HepG2 (cell line): ENCODE data around the gene DHRS7. TPM values are rescaled to one million over a fixed set of nuclear protein-coding genes. Genes with fewer than 3 reads are reported as not detected.

Source experiments
- ATAC-seq: fragments of 200-7000 bp; cut with Tn5 transposase; 3 replicates; pipeline ENCODE4 v1.9.1; 2020; ENCODE audit warnings: mild to moderate bottlenecking, moderate library complexity
- BruUV-seq: library from RNA; stranded (reverse); fragments of 400-500 nt; replicated peaks from 2 replicates; lab custom pipeline; 2021; lab: Mats Ljungman, UMichigan
- CTCF ChIA-PET: fragments of 300-600 bp; formaldehyde crosslinking; extraction: SDS; loops from one replicate; lab custom pipeline; 2021; ENCODE audit warnings: low total read pairs, inconsistent platforms, low intra/inter-chr PET ratio; lab: Yijun Ruan, JAX
- POLR2A ChIA-PET: fragments of 350-600 bp; sonication (Branson Sonifier 250); formaldehyde crosslinking; loops from one replicate; lab custom pipeline; 2020; ENCODE audit warnings: antibody characterized with exemption, inconsistent platforms; lab: Yijun Ruan, JAX
- DNase-seq: peaks from one replicate; pipeline ENCODE4 v3.0.0-alpha.2; 2015; ENCODE audit warnings: low spot score
- FAIRE-seq: peaks from 3 replicates; lab custom pipeline; 2011; peaks lifted over from hg19 to GRCh38; lab: Jason Lieb, UNC
- H2AFZ ChIP-seq: one replicate; pipeline ENCODE4 v1.6.1; 2011; ENCODE audit warnings: low read length, inconsistent platforms
- H3K27ac ChIP-seq: fragments of 300-600 bp; 3 replicates; pipeline ENCODE4 v1.8.0; 2011; ENCODE audit warnings: mixed run types, mild to moderate bottlenecking, mixed read lengths, low read length, inconsistent platforms; ENCODE audit not compliant: insufficient read depth; ENCODE audit errors: extremely low read length
- H3K27me3 ChIP-seq, 2 experiments: fragments of 200-600 bp in 1 of 2; 2 replicates in 1 of 2; 3 replicates in 1 of 2; pipeline versions ENCODE4 v1.6.0 to v1.8.0; 2011; ENCODE audit warnings: low read length in 2 of 2, mild to moderate bottlenecking in 2 of 2, moderate library complexity in 2 of 2, inconsistent platforms in 1 of 2; ENCODE audit not compliant: insufficient read depth in 2 of 2, control insufficient read depth in 1 of 2
- H3K36me3 ChIP-seq, 2 experiments: fragments of 200-600 bp in 1 of 2; replicated peaks in 1 of 2; 2 replicates in 1 of 2; 3 replicates in 1 of 2; pipeline versions ENCODE4 v1.5.1 to v1.8.0; 2011; ENCODE audit warnings: low read length in 2 of 2, inconsistent platforms in 1 of 2; ENCODE audit not compliant: insufficient read depth in 2 of 2, control insufficient read depth in 1 of 2
- H3K4me1 ChIP-seq: 2 replicates; pipeline ENCODE4 v1.5.1; 2012; ENCODE audit warnings: low read length, inconsistent platforms; ENCODE audit not compliant: insufficient read depth
- H3K4me2 ChIP-seq: 2 replicates; pipeline ENCODE4 v1.6.0; 2011; ENCODE audit warnings: low read depth, low read length, inconsistent platforms
- H3K4me3 ChIP-seq, 3 experiments: fragments of 200-600 bp in 1 of 3; sonication (generic), shearing (Covaris generic) in 1 of 3; replicated peaks in 1 of 3; 2 replicates each; pipeline ENCODE4 v1.5.1; 2011 to 2016; ENCODE audit warnings: low read length in 3 of 3, inconsistent platforms in 2 of 3, low read depth in 2 of 3, mild to moderate bottlenecking in 2 of 3, control low read depth in 1 of 3, mixed read lengths in 1 of 3; ENCODE audit not compliant: insufficient read depth in 1 of 3
- H3K79me2 ChIP-seq: one replicate; pipeline ENCODE4 v1.6.1; 2011; ENCODE audit warnings: low read length, inconsistent platforms; ENCODE audit not compliant: insufficient read depth
- H3K9ac ChIP-seq: 2 replicates; pipeline ENCODE4 v1.6.0; 2011; ENCODE audit warnings: mild to moderate bottlenecking, low read depth, low read length, inconsistent platforms; ENCODE audit not compliant: insufficient read depth
- H3K9me3 ChIP-seq: 2 replicates; pipeline ENCODE4 v1.5.1; 2012; ENCODE audit warnings: mild to moderate bottlenecking, low read length
- H4K20me1 ChIP-seq: 2 replicates; pipeline ENCODE4 v1.6.0; 2011; ENCODE audit warnings: inconsistent platforms, mild to moderate bottlenecking, low read length, moderate library complexity; ENCODE audit not compliant: insufficient read depth
- ATF7 ChIP-seq, 2 experiments: fragments of 450-650 bp in 1 of 2; sonication (generic) in 1 of 2; formaldehyde crosslinking in 1 of 2; IDR thresholded peaks; 2 replicates each; pipeline versions ENCODE4 v1.4.0 to v1.6.1; 2016 to 2020; ENCODE audit warnings: antibody characterized with exemption in 1 of 2, mild to moderate bottlenecking in 1 of 2, missing genetic modification reagents in 1 of 2
- ATRX ChIP-seq: sonication (generic); formaldehyde crosslinking; IDR thresholded peaks from 2 replicates; pipeline ENCODE4 v1.4.0; 2020; ENCODE audit warnings: missing genetic modification reagents, borderline replicate concordance
- CERS6 ChIP-seq: sonication (generic); formaldehyde crosslinking; IDR thresholded peaks from 2 replicates; pipeline ENCODE4 v1.5.0; 2020; ENCODE audit warnings: missing genetic modification reagents
- E2F5 ChIP-seq: sonication (generic); formaldehyde crosslinking; conservative IDR thresholded peaks from 2 replicates; pipeline ENCODE4 v1.4.0; 2020; ENCODE audit warnings: missing genetic modification reagents
- MATR3 ChIP-seq: sonication (generic); formaldehyde crosslinking; IDR thresholded peaks from 2 replicates; pipeline ENCODE4 v1.4.0; 2020; ENCODE audit warnings: missing genetic modification reagents
- NFKB2 ChIP-seq: sonication (generic); formaldehyde crosslinking; IDR thresholded peaks from 2 replicates; pipeline ENCODE4 v1.4.0; 2020; ENCODE audit warnings: missing genetic modification reagents, borderline replicate concordance
- RFX1 ChIP-seq: fragments of 450-650 bp; IDR thresholded peaks from 2 replicates; pipeline ENCODE4 v1.6.1; 2017
- TARDBP ChIP-seq: sonication (generic); formaldehyde crosslinking; IDR thresholded peaks from 2 replicates; pipeline ENCODE4 v1.8.0; 2022; ENCODE audit warnings: mild to moderate bottlenecking, missing genetic modification reagents
- TEAD3 ChIP-seq: optimal IDR thresholded peaks from 2 replicates; pipeline ENCODE3; 2016; ENCODE audit warnings: borderline replicate concordance
- U2AF1 ChIP-seq: fragments of 200-400 bp; formaldehyde crosslinking; optimal IDR thresholded peaks from 2 replicates; pipeline ENCODE3; 2017; ENCODE audit warnings: mild to moderate bottlenecking, low read depth, low read length
- WIZ ChIP-seq: sonication (generic); formaldehyde crosslinking; IDR thresholded peaks from 2 replicates; pipeline ENCODE4 v1.5.1; 2020; ENCODE audit warnings: mild to moderate bottlenecking, missing genetic modification reagents
- XRCC5 ChIP-seq: fragments of 200-400 bp; formaldehyde crosslinking; optimal IDR thresholded peaks from 2 replicates; pipeline ENCODE3; 2017; ENCODE audit warnings: mild to moderate bottlenecking, low read length
- ZC3H13 ChIP-seq: sonication (generic); formaldehyde crosslinking; IDR thresholded peaks from 2 replicates; pipeline ENCODE4 v1.8.1; 2023; ENCODE audit warnings: mild to moderate bottlenecking, missing genetic modification reagents, moderate library complexity
- ZEB1 ChIP-seq: IDR thresholded peaks from 2 replicates; pipeline ENCODE4 v1.6.1; 2012; ENCODE audit warnings: mild to moderate bottlenecking, low read depth, inconsistent platforms; ENCODE audit not compliant: insufficient replicate concordance
- ZNF101 ChIP-seq: sonication (generic); formaldehyde crosslinking; IDR thresholded peaks from 2 replicates; pipeline ENCODE4 v1.4.0; 2020; ENCODE audit warnings: mild to moderate bottlenecking, low read depth, missing genetic modification reagents, borderline replicate concordance
- ZNF263 ChIP-seq: sonication (generic); formaldehyde crosslinking; IDR thresholded peaks from 2 replicates; pipeline ENCODE4 v1.4.0; 2020; ENCODE audit warnings: missing genetic modification reagents
- ZNF460 ChIP-seq: sonication (generic); formaldehyde crosslinking; IDR thresholded peaks from 2 replicates; pipeline ENCODE4 v1.5.1; 2020; ENCODE audit warnings: missing genetic modification reagents, mild to moderate bottlenecking, borderline replicate concordance
- ZNF468 ChIP-seq: sonication (generic); formaldehyde crosslinking; IDR thresholded peaks from 2 replicates; pipeline ENCODE4 v1.8.0; 2022; ENCODE audit warnings: mild to moderate bottlenecking, moderate library complexity, missing genetic modification reagents
- ZNF572 ChIP-seq: sonication (generic); formaldehyde crosslinking; IDR thresholded peaks from 2 replicates; pipeline ENCODE4 v1.5.1; 2020; ENCODE audit warnings: mild to moderate bottlenecking, missing genetic modification reagents
- WGBS: methylation state at CpG from one replicate; pipeline ENCODE4 v1.1.6; 2017; ENCODE audit warnings: low lambda C conversion rate; 5-methylcytosine and 5-hydroxymethylcytosine counted together
- in situ Hi-C: cut with HindIII; loops from 2 replicates; pipeline ENCODE4 v1.10.0; 2017; ENCODE audit warnings: low pct_unique_long_range_greater_than_20kb; ENCODE audit not compliant: extremely low pct_ligation_motif_present
- intact Hi-C: fragments of 100-400 bp; cut with micrococcal nuclease; formaldehyde crosslinking; loops from one replicate; pipeline ENCODE4 v1.10.0; 2022; ENCODE audit not compliant: unreplicated experiment
- polyA plus RNA-seq, 8 experiments: library from polyadenylated mRNA; depleted of rRNA in 3 of 8; stranded (reverse) in 7 of 8; unstranded in 1 of 8; fragments of >200 nt; fragmentation: Illumina TruSeq in 4 of 8; extraction: Trizol in 4 of 8; gene quantifications; 2 replicates each; pipeline versions ENCODE4 v1.2.1 to v1.2.3, GENCODE V29; 2011 to 2016; ENCODE audit warnings: low read depth in 4 of 8, missing spikeins in 1 of 8, mixed read lengths in 1 of 8; ENCODE audit not compliant: insufficient read depth in 1 of 8
- total RNA-seq, 5 experiments: library from RNA; depleted of rRNA; stranded (reverse); fragments of >200 nt; fragmentation: Illumina TruSeq; extraction: Trizol; gene quantifications; 2 replicates each; pipeline ENCODE4 v1.2.3, GENCODE V29; 2016; ENCODE audit warnings: low read depth in 1 of 5
- TF ChIP-seq, protein P1 (sequence below): sonication (generic); formaldehyde crosslinking; IDR thresholded peaks from 2 replicates; pipeline ENCODE4 v1.9.0; 2021; ENCODE audit warnings: missing genetic modification reagents, borderline replicate concordance
- TF ChIP-seq, protein P2 (sequence below): sonication (generic); formaldehyde crosslinking; IDR thresholded peaks from 2 replicates; pipeline ENCODE4 v1.4.0; 2020; ENCODE audit warnings: missing genetic modification reagents

The DHRS7 gene
- total and polyA plus RNA-seq, 2 of the 13 experiments (the other 11 are each of a cell fraction or from before 2014, with no cell fraction given) = 20.8 to 44.4 TPM

DNA sequence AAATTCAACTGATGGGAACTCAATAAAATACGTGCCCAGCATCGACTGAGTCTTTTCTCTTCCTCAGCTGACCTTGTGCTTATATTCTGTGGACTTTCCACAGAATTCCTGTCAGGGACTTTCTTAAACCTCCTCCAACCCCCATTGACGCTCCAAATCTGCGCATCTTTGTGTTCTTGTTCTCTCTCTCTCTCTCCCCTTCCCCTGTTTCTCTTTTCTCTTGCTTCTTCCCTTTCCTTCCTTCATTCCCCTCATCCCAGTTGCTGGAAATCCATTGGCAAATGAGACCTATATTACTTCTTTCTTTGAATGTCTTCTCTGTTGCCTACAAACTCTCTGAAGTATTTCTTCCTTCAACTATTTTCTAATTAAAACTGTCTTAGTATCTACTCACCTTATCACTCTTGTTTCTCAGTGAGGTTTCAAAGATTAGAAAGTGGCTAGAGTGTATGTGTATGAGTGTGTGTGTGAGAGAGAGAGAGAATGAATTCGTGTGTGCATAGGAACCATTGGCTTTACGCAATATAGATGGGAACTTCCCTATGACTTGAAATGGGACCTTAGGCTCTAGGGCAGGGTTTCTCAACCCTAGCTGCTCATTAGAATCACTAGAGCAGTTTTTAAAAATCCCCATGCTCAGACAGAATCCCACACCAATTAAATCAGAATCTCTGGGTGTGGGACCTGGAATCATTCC is 41.8 kb upstream of the DHRS7 start (continued):
- TF ChIP-seq NFKB2 (CRISPR knock-in tag) (no peak), ZC3H13 (no peak), ZNF468 (CRISPR knock-in tag) (no peak), ZNF572 (CRISPR knock-in tag) (no peak), E2F5 (CRISPR knock-in tag) (no peak), ZEB1 (no peak)
- TF ChIP-seq, all 625 proteins: peak for 0

- no peak for DNase-seq
- WGBS = 17% methylated on average over 7 of the region's 7 CpGs
- Histone ChIP-seq H2AFZ (no peak overlapping the region), H3K4me2 (no peak overlapping the region), H3K27ac (no peak overlapping the region), H3K27me3 (no peaks in the 10 kb centered on the region; a peak in 1 of 5 replicates), H3K4me3 (no peak overlapping the region), H3K79me2 (no peaks in the 10 kb centered on the region), H3K9me3 (no peaks in the 10 kb centered on the region), H3K36me3 (no peaks in the 10 kb centered on the region), H3K4me1 (no peaks in the 10 kb centered on the region), H3K9ac (no peak overlapping the region), H4K20me1 (no peaks in the 10 kb centered on the region)
- FAIRE-seq = no peak
- no peak for ATAC-seq
- BruUV-seq = no TSS peak
- intact Hi-C loops (no loop called here), in situ Hi-C loops (no loop called here)
- CTCF ChIA-PET = no interaction called here
- POLR2A ChIA-PET = no interaction called here
- TF ChIP-seq ATRX (CRISPR knock-in tag) (no peak), TARDBP (CRISPR knock-in tag) (no peak), U2AF1 (no peak), ZNF460 (CRISPR knock-in tag) (no peak), TEAD3 (CRISPR knock-in tag) (no peak), CERS6 (CRISPR knock-in tag) (no peak), XRCC5 (no peak), WIZ (CRISPR knock-in tag) (no peak), ATF7 (IDR thresholded peaks at IDR 0.05) (no peak), ATF7 (CRISPR knock-in tag; IDR thresholded peaks at IDR 0.05) (no peak), RFX1 (no peak), MATR3 (CRISPR knock-in tag) (no peak), ZNF263 (CRISPR knock-in tag) (no peak), ZNF101 (CRISPR knock-in tag) (no peak)
- TF ChIP-seq, protein P1, sequence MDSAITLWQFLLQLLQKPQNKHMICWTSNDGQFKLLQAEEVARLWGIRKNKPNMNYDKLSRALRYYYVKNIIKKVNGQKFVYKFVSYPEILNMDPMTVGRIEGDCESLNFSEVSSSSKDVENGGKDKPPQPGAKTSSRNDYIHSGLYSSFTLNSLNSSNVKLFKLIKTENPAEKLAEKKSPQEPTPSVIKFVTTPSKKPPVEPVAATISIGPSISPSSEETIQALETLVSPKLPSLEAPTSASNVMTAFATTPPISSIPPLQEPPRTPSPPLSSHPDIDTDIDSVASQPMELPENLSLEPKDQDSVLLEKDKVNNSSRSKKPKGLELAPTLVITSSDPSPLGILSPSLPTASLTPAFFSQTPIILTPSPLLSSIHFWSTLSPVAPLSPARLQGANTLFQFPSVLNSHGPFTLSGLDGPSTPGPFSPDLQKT (CRISPR knock-in tag) = no peak
- TF ChIP-seq, protein P2, sequence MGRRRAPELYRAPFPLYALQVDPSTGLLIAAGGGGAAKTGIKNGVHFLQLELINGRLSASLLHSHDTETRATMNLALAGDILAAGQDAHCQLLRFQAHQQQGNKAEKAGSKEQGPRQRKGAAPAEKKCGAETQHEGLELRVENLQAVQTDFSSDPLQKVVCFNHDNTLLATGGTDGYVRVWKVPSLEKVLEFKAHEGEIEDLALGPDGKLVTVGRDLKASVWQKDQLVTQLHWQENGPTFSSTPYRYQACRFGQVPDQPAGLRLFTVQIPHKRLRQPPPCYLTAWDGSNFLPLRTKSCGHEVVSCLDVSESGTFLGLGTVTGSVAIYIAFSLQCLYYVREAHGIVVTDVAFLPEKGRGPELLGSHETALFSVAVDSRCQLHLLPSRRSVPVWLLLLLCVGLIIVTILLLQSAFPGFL = no peak
Observed at GRCh38 chr14:60206249-60206670, 41.1 kb upstream of the DHRS7 start.
